Cerebellar nuclear complex (tissue), 1 donor: Measurements from ENCODE around the gene GPBP1L1.
"Not testable (repeated sequence)": the region's sequence is repeated elsewhere in the genome, so short reads cannot be mapped to it uniquely, and the experiment has no call there.

ENCODE experiments used
- DNase-seq, 2 experiments: peaks; one replicate each; lab custom pipeline; 2025; lab: John Stamatoyannopoulos, UW

GPBP1L1 gene

DNA sequence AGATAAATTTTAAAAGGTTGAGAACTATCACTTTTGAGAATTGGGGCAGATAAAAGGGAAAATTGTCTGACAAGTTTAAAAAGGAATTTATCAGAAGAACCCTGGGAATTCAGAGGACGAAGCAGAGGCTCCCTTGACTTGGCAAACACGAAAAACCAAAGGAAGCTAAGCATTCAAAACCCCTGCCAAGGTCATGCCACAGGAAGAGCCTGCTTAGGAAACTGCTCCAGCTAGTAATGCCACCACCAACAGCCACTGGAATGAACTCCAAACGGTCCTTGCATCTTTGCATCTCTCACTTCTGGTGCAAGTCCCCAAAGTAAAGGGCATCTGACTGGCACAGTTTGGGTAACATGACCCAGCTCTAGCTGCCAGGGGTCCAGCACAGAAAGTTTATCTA lies 7.2 kb downstream of the GPBP1L1 start:
- no peak for DNase-seq

DNA sequence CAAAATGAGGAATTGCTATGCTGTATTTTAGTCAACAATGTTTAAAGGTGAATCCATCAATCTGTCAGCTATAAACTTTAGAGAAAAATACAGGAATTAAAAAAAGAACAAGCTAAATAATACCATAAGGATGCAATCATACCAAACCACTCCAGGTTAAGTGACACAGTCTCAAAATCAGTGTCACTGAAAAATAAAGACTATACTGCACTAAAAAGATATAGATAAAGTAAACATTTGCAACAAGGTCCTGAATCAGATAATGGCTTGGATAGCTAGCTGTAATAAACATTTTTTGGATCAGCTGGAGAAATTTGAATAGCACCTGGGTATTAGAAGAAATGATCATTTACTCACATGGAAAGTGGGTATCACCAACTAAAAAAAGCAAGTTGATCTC lies 7.8 kb downstream of the GPBP1L1 start:
- DNase-seq: no peak

DNA sequence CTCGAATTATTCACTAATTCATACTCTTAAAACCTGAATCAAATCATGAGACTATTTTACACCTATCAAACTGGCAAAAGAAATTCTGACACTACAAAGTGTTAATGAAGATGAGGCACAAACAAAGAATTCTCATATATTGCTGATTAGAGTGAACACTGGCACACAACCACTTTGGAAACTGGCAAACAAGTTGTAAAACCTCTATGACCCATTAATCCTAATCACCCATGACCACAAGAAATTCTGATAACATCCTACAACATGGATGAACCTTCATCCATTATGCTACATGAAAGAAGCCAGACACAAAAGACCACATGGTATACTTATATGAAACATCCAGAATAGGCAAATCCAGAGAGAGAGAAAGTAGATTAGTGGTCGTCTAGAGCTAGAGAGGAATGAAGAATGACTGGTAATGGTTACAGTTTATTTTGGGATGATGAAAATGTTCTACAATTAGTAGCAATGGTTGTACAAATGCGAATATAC lies 8.5 kb downstream of the GPBP1L1 start:
- no peak for DNase-seq

DNA sequence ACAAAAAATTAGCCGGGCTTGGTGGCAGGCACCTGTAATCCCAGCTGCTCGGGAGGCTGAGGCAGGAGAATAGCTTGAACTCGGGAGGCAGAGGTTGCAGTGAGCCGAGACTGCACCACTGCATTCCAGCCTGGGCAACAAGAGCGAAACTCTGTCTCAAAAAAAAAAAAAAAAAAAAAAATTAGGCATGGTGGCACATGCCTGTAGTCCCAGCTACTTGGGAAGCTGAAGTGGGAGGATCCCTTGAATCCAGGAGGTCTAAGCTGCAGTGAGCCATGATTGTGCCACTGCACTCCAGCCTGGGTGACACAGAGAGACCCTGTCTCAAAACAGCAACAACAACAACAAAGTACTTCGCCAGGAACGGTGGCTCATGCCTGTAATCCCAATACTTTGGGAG lies 9.8 kb downstream of the GPBP1L1 start:
- DNase-seq: not testable (repeated sequence)

DNA sequence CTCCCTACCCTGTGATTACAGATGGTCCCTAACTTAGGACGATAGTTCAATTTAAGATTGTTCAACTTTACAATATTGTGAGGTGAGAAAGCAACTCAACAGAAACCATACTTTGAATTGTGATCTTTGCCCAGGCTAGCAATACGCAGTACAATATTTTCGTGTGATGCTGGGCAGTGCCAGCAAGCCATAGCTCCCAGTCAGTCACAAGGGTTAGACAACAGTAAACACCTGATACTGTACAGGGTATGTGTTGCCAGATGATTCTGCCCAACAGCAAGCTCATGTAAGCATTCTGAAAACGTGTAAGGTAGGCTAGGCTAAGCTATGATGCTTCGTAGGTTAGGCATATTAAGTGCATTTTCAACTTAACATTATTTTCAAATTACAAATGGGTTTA lies 11.9 kb downstream of the GPBP1L1 start:
- no peak for DNase-seq

DNA sequence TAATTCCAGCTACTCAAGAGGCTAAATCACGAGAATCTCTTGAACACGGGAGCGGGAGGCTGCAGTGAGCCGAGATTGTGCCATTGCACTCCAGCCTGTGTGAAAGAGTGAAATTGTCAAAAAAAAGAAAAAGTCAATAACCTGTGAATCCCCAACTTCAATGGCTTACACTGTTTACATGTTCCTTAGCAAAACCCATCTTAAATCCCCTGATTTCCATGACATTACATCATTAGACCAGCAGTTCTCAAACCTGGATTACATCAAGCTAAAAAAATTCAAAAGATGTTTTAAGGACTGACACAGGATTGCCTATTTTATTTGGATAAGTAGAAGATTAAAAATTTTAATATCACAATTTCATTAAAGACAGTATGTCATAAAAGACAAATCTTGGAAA lies 12.4 kb downstream of the GPBP1L1 start:
- no peak for DNase-seq

DNA sequence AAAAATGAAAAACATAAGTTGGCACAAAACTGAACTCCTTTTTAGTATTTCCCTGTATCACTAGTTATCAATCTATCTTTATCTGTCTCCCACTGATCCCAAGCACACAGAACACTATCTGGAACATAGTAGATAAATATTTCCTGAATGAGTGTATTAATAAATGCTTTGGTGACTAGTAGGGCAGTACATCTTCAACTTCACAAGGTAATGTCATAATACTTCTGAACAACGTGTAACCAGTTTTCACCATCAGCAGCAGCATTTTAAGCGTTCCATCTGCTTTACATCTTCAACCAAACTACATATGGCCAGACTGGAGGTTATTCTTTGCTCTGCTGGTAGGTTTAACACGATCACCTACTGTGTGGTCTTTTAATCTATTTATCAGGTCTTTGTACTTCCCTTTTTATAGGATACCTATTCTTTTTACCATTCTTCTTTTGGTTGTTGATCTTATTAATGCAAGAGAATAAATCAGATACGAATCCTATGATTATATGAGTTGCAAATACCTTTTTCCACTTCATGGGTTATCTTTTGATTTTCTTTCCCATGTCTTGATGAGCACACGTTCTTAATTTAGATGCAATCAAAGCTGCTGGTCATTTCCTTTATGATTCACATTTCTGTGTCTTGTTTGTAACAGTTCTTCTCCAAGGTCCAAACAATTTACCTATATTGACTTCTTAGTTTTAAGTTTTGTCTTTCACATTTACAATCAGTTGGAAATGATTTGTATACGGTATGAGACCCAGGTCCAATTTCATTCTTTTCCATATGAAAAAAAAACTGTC lies 16.3 kb downstream of the GPBP1L1 start:
- DNase-seq: no peak

DNA sequence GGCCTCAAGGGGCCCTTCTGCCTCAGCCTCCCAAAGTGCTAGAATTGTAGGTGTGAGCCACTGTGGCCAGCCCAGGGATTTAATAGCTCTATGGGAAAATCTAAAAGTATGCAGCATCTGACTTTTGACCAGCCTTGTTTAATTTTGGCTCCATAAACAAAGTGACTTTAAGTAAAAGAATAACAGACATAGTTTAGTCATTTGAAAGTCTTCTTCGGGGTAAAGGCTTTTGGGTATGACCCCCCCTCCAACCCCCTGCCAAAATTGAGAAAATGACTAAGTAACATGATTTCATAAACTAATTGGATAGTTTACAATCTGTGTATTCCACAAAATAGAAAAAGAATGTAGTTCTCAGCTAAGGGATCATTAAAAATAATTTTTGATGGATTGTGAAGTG lies 17.0 kb downstream of the GPBP1L1 start:
- DNase-seq: no peak

DNA sequence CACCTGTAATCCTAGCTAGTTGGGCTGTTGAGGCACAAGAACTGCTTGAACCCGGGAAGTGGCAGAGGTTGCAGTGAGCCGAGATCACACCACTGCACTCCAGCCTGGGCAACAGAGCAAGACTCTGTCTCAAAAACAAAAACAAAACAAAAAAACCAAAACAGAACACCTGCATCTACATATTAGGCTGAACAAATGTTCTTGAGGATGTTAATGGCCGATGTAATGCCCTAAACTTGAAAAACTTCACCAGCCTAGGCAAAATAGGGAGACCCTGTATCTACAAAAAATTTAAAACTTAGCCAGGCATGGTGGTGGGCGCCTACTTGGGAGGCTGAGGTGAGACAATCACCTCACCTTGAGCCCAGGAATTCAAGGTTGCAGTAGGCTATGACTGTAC lies 17.8 kb downstream of the GPBP1L1 start:
- DNase-seq: no peak

DNA sequence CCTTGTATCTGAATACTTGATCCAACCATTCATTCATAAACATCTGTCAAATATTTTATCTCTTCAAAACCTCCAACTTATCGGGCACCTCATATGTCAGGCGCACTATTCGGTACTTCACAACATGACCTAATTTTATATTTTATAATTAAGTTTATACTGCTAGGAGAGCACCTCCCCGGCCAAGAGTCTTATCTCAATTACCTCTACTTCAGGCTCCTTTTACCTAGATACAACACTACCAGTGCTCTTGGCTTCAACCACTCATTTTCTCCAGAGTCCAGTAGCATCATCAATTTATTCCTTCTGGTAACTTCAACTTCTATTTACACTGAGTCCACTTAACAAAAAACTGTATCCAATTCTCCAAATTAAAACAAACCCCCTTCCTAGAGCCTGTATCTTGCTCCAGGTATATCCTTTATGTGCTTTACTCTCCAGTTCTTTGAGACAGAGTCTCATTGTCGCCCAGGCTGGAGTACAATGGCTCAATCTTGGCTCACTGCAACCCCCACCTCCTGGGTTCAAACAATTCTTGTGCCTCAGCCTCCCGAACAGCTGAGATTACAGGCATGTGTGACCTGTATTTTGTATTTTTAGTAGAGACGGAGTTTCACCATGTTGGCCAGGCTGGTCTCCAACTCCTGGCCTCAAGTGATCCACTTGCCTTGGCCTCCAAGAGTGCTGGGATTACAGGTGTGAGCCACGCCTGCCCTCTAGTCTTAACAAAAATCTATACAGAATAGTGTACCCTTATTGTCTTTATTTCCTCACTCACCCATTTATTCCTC lies 18.8 kb downstream of the GPBP1L1 start:
- DNase-seq: no peak

DNA sequence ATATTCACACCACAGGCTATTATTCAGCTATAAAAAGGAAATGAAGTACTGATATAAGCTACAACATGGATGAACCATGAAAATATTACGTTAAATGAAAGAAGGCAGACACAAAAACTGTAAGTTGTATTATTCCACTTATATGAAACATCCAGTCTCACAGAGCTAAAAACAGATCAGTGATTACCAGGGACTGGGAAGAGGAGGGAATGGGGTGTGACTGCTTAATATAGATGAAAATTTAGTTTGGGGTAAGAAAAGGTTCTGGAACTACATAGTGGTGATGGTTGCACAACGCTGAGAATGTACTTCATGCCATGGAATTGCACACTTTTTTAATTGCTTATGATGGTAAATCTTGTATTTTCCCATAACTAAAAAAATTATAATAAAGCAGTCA lies 19.5 kb downstream of the GPBP1L1 start:
- no peak for DNase-seq

DNA sequence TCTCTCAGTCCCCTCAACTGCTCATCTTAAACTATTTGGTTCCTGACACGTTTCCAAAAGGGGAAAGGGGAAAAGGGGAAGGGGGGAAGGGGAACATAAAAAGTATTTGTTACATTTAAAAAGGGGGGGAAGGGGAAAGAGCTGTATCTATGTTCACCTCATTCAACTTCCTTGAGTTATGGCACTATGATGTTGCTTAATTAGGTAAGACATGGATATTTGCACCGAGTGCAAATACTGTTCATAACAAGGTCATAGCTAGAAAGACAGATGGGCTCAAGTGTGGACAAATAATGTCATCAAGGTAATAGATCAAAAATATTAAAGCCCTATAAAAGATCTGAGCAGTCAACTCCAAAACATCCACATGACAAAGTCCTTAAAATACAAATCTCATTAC lies 26.0 kb downstream of the GPBP1L1 start:
- DNase-seq: no peak

DNA sequence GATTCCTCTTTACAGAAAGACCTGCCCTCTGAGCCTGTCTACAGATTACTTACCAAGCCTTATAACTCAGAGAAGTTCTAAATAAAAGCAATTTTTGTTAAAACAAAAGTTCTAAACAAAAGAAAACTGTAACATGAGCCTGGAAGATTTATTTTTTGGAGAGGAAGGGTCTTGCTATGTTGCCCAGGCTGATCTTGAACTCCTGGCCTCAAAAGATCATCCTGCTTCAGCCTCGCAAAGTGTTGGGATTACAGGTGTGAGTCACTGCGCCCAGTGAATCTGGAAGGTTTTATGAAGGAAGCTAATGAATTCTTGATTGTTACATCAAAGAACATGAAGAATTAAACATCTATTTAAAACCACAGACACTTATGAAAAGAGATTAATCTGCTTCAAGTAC lies 27.1 kb downstream of the GPBP1L1 start:
- no peak for DNase-seq

DNA sequence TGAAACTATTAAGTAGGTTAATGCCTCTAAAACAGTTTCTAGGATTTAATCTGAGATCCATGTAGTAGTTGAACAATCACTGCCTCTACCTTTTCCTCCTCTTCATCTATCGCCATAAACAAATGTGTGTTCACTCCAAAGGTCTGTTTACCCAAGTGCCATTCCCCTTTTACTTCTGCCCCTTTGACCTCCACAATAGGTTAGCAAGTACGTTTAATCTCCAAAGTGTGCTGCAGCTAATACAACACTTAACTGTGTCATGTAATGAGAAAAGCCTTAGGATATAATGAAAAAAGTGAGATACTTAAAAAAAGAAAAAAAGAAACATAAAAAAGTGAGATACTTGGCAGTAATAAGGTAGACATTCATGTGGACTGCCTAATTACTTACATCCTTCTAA lies 28.2 kb downstream of the GPBP1L1 start:
- DNase-seq: no peak

DNA sequence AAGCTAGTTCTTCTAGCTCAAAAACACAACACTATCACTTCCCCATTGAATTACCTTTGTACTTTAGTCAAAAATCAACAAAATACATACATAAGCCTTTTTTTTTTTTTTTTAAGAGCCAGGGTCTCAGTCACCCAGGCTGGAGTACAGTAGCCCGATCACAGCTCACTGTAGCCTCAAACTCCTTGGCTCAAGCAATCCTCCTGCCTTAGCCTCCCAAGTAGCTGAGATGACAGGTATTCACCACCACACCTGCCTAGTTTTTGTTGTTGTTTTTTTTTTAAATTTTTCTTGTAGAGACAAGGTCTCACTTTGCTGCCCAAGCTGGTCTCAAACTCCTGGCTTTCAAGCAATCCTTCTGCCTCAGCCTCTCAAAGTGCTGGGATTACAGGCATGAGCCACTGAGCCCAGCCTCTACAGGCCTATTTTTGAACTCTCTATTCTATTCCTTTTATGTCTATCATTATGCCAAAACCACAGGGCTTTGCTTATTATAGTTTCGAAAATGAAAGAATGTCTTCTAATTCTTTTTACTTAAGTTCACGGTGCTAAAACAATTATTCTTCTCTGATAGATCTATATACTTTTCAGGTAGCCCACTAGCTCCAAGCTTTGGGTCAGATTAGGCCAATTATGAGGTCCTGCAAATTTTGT lies 29.6 kb downstream of the GPBP1L1 start:
- no peak for DNase-seq

DNA sequence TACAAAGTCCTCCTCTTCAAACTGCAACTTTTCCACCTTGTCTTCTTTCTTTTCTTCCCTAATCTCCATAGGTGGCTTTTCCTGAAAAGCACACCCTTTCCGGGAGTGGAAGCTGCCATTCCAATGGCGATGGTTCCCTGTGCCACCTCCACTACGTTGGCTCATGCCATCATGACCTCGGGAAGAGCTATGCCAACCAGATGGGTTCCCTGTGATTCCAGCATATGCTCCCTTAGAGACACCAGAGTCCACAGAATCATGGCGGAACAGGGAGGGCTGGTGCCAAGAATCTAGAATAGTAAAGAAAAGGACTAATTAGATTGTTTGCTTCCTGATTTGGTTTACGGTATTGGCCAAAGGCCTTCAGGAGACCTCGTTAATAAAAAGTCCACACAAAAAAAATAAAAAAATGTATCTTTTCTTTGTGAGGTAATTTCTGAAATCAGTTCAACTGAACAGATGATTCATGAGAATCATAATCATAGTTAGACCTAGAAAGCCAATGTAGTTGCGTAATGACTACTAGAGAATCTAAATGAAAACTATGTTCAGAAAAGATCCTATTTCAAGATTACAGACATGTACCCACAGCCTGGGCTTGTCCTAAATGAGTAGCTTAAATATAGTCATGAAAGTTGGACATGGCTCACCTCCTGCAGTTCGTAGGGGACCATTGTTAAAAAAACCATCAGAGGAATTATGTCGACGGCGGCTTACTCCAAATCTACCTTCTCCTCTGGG lies 31.6 kb downstream of the GPBP1L1 start:
- DNase-seq: no peak

DNA sequence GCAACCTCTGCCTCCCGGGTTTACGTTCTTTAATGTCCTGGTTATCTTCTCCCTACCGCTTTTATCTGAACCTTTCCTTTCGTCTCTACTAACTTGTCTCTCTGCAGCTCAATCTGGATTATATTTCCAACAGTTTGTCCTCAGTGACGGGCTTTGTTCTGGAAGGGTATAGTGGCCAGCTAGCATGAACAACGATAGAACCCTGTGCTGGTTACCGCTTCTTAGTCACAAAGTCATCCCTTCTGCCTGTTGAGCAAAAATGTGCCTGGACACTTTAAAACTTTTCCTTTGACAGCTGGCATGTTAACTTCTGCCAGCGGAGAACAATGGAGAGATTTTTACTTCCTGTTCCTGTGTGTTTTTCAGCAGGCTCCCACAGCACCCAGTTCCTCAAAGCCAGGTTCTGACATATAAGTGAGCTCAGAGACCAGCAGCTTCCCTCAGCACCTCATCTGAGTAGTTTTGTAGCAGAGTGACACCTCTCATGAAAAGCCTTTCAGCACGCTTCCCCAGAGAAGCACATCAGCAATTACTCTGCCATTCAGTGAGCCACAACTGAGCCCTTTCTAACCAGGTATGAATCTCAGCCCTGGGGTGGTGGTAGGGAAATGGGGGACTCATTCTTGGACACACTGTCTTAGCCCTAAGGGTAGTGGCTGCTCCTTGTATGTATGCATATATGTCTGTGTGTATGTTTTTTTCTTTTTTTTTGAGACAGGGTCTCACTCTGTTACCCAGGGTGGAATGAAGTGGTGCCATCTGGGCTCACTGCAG lies 38.9 kb downstream of the GPBP1L1 start:
- no peak for DNase-seq

DNA sequence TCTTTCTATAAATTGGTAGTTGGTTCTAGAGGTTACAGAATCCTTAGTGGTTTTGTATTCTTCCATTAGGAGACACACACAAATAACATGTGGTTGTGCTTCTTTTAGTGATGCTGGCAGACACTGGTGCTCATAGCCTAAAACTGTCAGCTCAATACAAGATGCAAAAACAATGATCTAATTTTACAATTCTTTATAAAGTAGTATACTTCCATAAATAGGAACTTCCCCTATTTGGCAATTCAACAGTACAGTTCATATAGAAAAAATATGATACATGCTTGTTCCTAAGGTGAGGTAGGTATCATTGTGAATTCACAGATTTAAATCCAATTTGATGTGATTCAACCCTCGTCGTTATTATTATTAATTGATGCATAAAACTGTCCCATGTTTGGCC lies 41.7 kb downstream of the GPBP1L1 start:
- DNase-seq: no peak

DNA sequence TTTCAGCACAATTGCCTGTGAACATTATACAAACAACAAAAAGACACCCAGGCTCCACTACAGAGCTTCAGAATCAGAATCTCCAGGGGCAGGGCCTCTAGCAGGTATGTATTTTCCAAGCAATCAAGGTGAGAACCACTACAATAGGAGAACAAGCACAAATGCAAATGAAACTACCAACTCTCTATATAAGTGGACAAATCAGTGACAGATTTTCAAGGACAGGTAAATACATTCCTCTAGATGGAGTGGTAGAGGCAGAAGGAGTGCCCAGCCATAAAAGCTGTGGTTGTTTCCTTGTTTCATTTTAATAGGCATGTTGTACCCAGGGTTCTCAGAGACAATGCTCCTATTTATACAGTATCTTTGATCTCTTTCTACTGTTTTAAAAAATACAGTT lies 42.4 kb downstream of the GPBP1L1 start:
- DNase-seq: no peak

DNA sequence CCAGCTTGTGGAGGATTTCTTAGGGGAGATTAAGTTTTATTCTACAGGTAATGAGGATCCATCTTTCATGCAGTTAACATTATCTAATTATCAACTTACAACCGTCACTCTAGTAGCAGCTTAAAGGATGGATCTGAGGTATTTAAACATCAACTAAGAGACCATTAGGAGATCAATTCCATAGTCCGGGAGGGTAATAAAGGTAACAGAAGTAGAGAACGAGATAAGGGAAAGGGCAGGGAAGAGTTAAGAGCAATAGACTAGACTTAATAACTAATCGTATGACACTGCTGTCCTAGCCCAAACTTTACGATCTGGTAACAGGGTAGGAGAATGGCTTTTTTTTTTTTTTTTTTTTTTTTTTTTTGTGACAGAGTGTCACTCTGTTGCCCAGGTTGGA lies 43.0 kb downstream of the GPBP1L1 start:
- no peak for DNase-seq

DNA sequence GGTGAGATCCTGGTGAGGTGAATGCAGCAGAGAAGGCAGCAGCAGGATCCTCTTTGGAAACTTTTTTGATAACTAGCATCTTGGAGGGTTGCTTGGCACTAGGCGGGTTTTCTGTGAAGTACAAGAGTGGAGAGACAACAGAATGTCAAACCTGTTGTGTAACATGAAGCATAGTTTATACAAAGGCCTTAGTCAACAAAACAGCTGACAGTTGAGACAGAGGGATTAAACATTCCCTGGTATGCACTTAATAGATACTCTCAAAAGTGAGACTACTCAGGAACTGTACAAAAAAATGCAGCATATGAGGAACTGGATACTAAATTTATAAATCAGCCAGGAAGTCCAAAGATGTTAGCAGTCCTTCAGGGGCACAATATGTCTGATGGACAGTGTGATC lies 46.0 kb downstream of the GPBP1L1 start:
- no peak for DNase-seq
